ENCODE results near the gene DYRK1A.
A peak's percentile ranks its signal among the peaks of the same experiment; 100 is the strongest.

DYRK1A gene

GRCh38 chr21:37558676-37559211, 192.2 kb downstream of the DYRK1A start:
- no peak for DNase-seq (ENCODE audit: low spot score)

GRCh38 chr21:37560385-37560784, 193.8 kb downstream of the DYRK1A start:
- no peak for DNase-seq (ENCODE audit: low spot score)
- no peak for TF ChIP-seq CTCF (IDR thresholded peaks at IDR 0.05; ENCODE audit: extremely low read depth, missing control alignments)

More at GRCh38 chr21:37558676-37559211, 192.2 kb downstream of the DYRK1A start:
- TF ChIP-seq CTCF (IDR thresholded peaks at IDR 0.05; ENCODE audit: extremely low read depth, missing control alignments), result no peak

- no peak for TF ChIP-seq CTCF (IDR thresholded peaks at IDR 0.05; ENCODE audit: extremely low read depth, missing control alignments)
- no peak for DNase-seq (ENCODE audit: low spot score)
Measured at GRCh38 chr21:37561506-37561905, 194.9 kb downstream of the DYRK1A start.

GRCh38 chr21:37561941-37562919, 195.7 kb downstream of the DYRK1A start:
- DNase-seq (ENCODE audit: low spot score), result no peak

GRCh38 chr21:37562920-37563640, 196.5 kb downstream of the DYRK1A start:
- no peak for TF ChIP-seq CTCF (IDR thresholded peaks at IDR 0.05; ENCODE audit: extremely low read depth, missing control alignments)
- no peak for DNase-seq (ENCODE audit: low spot score)

More at GRCh38 chr21:37561941-37562919, 195.7 kb downstream of the DYRK1A start:
- no peak for TF ChIP-seq CTCF (IDR thresholded peaks at IDR 0.05; ENCODE audit: extremely low read depth, missing control alignments)

GRCh38 chr21:37563641-37564340, 197.2 kb downstream of the DYRK1A start:
- DNase-seq (ENCODE audit: low spot score), result peak; percentile 95
- no peak for TF ChIP-seq CTCF (IDR thresholded peaks at IDR 0.05; ENCODE audit: extremely low read depth, missing control alignments)

Measured in GM20000 (cell line).